ENCODE measurements around the gene ADAMTS18.

The ADAMTS18 gene

GRCh38 chr16:77433146-77433545, 1.7 kb downstream of the ADAMTS18 start:
- no peak for DNase-seq

GRCh38 chr16:77432264-77432663, 2.6 kb downstream of the ADAMTS18 start:
- no peak for DNase-seq

GRCh38 chr16:77430787-77431585, 3.8 kb downstream of the ADAMTS18 start:
- peak; percentile 3 for DNase-seq

- DNase-seq: no peak
These were observed 4.5 kb downstream of the ADAMTS18 start for GRCh38 chr16:77430360-77430759.

DNA sequence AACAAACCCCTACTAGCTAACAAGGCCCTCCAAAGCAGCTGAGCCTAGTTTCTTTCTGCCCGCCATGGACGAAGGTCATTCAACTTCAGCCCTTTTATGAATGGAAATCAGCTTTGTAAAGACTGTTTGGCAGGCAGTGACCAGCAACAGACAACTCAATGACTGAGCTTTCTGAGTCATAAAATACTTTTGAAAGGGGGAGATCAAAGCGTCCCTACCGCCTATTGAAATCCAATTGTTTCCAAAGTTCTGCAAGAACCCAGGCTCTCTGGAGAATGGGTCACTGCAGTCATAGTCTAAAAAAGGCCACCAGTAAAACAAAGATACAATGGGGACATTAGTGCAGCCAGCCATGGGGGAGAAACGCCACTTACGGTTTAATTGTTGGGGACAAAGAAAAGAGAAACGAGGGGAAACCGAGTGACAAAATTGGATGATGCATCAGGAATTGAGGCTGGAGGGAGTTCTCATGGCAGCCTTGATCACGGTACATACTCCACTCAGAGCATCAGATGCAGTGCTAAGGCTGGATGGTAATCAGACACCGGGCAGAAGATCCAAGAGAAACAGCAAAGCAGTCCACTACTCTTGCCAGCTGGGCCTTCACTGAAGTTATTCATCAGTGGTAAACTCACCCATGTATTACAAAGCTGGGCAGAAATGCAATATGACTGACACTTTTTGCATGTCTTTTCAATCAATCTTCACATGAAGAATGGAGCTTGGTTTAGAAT, 9.8 kb downstream of the ADAMTS18 start:
- no peak for DNase-seq

GRCh38 chr16:77422196-77422784, 12.5 kb downstream of the ADAMTS18 start:
- no peak for DNase-seq

GRCh38 chr16:77416939-77417480, 17.8 kb downstream of the ADAMTS18 start:
- no peak for DNase-seq

DNA sequence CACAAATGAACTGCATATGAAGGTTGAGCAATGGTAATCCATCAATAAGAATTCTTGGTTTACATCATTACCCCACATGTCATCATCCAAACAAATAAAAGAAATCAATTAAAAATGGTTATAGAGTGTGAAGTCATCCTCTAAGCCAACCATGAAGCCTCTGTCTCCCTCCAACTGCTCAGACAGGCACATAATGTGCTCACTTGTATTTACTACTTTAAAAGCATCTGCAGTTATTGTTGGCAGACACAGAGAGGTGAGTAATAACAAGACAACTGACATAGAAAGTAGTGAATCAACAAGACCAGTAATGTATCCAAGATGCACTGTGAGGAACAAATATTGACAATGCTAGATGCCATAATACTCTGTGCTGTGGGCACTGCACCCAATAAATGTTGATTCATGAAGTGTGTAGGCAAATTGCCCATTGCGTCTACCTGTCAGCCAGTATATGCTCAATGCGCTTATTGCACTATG, 20.0 kb downstream of the ADAMTS18 start:
- DNase-seq: no peak

DNA sequence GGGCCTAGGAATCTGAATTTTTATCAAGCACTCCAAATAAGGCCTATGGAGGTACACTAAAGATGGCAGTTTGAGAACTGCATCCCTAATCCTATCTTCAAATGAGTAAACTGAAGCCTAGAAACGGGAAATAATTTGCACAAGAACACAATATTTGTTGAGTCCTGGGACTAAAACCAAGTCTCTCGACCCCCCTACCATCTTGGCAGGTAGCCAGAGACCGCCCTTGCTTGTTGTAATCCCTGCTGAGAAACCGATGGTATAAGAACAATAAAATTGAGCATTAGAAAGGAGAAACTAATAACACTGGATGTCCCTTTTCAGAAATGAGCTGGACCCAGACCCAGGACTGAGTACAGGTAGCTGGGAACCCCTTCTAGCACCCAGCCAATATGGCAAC, 24.4 kb downstream of the ADAMTS18 start:
- no peak for DNase-seq

- DNase-seq: no peak
These were observed 25.5 kb downstream of the ADAMTS18 start for GRCh38 chr16:77409311-77409710.

DNA sequence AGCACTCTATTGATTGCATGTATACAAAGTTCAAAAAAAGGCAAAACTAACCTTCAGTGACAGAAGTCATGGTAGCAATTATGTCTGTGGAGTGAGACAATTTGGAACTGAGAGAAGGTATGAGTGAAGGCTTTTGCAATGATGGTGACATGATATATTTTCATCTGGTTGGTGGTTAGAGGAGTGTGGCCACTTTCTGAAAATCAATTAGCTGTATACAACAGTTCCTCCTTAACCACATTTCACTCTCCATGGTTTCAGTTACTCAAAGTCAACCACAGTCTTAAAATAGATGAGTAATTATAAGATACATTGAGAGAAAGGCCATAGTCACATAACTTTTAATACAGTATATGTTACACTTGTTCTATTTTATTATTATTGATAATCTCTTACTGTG, 26.2 kb downstream of the ADAMTS18 start:
- no peak for DNase-seq

DNA sequence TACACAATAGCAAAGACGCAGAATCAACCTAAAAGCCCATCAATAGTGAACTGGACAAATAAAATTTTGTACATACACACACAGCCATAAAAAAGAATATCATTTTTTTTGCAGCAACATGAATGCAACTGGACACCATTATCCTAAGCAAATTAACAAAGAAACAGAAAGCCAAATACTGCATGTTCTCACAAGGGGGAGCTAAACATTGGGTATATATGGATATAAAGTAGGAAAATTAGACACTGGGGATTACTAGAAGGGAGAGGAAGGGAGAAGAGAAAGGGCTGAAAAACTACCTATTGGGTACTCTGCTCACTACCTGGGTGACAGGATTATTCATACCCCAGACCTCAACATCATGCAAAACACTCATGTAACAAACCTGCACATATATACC, 28.2 kb downstream of the ADAMTS18 start:
- peak; percentile 3 for DNase-seq

- no peak for DNase-seq
These were observed 30.1 kb downstream of the ADAMTS18 start for GRCh38 chr16:77404775-77405174.

DNA sequence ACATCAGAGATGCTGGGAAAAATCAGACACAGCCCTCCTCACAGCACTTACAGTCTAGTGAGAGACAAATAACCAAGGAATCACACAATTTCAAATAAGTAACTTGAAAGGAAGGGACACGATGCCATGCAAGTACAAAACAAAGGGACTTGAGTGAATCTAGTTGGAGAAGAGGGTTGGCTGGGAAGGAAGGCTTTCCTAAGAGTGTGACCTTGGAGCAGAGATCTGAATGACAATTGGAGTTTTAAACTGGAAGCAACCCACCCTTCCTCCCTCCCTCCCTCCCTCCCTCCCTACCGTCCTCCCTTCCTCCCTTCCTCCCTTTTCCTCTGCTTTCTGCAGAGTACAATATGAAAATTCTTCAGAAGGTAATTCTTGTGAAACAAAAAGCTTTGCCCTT, 31.1 kb downstream of the ADAMTS18 start:
- no peak for DNase-seq

GRCh38 chr16:77402672-77403071, 32.2 kb downstream of the ADAMTS18 start:
- DNase-seq: no peak

DNA sequence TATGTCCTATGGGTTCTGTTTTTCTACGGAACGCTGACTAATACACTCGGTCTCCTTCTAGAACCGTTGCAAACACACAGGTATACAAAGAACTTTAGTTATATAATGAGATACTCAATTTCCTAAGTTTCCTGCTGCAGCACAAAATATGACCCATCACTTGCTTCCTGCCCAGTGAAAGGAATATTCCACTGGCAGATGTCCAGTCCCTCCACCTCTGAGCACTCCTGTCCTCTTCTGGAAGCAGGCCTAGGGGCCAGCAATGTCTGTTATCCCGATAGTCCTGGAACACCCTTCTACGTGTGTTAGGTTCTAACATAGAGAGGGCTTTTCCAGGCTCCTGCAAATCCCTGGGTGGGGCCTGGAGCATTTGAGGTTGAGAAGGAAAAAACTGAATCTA, 32.7 kb downstream of the ADAMTS18 start:
- no peak for DNase-seq

DNA sequence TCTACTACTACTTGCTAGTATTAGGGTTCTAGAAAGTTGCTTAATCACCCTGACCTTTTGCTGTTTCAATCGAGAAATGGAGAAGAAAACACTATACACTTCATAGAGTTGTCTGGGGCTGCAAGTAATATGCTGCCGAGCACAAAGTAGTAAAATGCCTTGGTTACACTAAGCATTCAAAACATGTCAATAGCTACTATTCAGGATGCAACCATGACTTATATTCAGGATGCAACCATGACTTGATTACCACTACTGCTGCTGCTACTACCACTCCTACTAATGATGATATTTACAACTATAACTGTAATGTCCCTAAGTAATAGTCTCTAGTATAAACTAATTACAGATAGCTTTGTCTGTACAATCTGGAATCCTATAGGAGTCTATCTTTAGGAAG, 35.3 kb downstream of the ADAMTS18 start:
- no peak for DNase-seq

DNA sequence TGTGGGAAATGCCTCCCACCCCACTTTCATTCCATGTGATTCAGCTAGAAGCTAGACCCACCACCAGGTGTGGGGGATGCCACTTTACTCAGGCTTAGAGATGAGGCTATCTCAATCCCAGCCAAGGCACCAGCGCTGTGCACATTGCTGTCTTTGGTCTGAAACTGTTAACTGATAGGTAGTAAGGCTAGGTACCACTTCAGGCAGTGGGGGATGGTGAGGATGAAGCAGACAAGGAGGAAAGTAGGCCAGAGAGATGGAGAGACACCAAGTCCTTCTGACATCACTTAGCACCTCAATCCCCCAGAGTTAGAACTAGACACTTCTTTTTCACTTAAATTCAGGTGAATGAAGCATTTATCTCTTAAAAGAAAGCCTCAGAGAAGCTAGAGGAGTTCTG, 35.8 kb downstream of the ADAMTS18 start:
- DNase-seq: no peak

GRCh38 chr16:77398495-77398894, 36.3 kb downstream of the ADAMTS18 start:
- DNase-seq: no peak

- DNase-seq: no peak
These were observed 38.4 kb downstream of the ADAMTS18 start for GRCh38 chr16:77396461-77396860.

DNA sequence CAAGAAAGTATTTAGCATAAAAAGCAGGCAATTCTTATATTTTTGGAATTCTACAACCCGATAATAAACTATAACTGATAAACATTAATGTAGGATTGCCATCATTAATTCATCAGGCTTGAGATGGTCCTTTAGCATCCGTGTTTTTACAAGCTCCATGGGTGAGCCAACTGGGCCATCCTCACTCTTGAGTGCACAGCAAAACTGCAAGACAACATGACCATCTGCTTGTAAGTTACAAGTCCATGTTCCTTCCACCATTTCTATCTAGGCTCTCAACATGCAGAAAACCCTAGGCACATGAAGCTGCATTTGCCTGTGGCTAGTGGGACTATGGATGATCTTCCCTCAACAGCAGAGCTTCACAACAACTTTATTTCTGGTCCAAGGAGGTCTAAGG, 40.1 kb downstream of the ADAMTS18 start:
- DNase-seq: no peak

DNA sequence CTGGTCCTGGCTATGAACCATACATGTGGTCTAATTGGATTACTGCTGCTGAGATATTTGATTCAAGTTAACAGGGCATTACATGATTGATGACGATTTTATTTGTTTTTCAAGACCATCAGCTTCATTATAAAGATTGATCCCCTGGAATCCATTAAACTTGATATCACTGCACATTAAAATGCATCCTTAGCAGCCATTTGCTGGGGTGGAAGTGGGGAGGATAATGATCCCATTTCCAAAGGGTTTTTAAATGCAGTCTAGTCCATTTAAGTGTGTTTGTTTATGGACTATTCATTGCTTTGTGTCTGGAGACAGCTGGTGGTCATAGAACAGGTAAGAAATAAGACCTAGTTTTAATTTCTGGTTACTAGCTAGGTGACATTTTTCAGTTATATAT, 40.9 kb downstream of the ADAMTS18 start:
- DNase-seq: no peak

DNA sequence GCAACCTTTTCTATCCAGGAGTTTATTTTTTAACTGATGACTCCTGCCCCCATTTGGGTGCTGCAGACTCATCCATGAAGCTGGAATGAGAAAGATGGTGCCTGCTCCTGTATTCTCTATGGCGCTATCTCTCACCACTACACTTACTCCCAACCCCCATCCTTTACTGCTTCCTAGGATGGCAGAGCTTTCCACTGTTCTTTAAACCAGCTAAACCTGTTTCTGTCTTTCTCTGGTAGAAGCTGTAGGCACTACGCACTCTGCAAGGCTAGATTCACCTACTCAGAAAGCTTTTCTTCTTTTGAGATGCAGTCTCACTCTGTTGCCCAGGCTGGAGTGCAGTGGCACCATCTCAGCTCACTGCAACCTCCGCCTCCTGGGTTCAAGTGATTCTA, 47.0 kb downstream of the ADAMTS18 start:
- no peak for DNase-seq
